Stimulated activated CD4-positive, alpha-beta T cell treated with anti-CD3 and anti-CD28 coated beads, Interleukin-12 subunit alpha, Interleukin-12 subunit beta, amount 100 ng/mL, for 48 hours (primary cell): Measurements from ENCODE around the gene PTDSS2.
"Not testable (repeated sequence)": the region's sequence is repeated elsewhere in the genome, so short reads cannot be mapped to it uniquely, and the experiment has no call there.

Experiments used
- DNase-seq, 3 donors: peaks; one replicate each; pipeline ENCODE4 v3.0.0-alpha.2; 2020; ENCODE audit warnings: low read depth in 2 of 3, low spot score in 1 of 3

Gene PTDSS2

GRCh38 chr11:468036-468435 is 18.0 kb downstream of the PTDSS2 start:
- DNase-seq = no peak

GRCh38 chr11:468493-468892 is 18.4 kb downstream of the PTDSS2 start:
- DNase-seq = no peak

GRCh38 chr11:469026-469683 is 19.1 kb downstream of the PTDSS2 start:
- not testable (repeated sequence) for DNase-seq

- DNase-seq = no peak
These were observed 19.8 kb downstream of the PTDSS2 start for GRCh38 chr11:469684-470560.

- no peak for DNase-seq
These were observed 21.5 kb downstream of the PTDSS2 start for GRCh38 chr11:471468-472145.

GRCh38 chr11:472272-472671 is 22.2 kb downstream of the PTDSS2 start:
- DNase-seq = no peak

- DNase-seq = no peak
These were observed 22.7 kb downstream of the PTDSS2 start for GRCh38 chr11:472816-473215.

- DNase-seq = no peak
These were observed 23.3 kb downstream of the PTDSS2 start for GRCh38 chr11:473415-473814.

GRCh38 chr11:473962-474785 is 24.1 kb downstream of the PTDSS2 start:
- no peak for DNase-seq

GRCh38 chr11:474914-475506 is 24.9 kb downstream of the PTDSS2 start:
- DNase-seq = no peak

- DNase-seq = no peak
These were observed 25.9 kb downstream of the PTDSS2 start for GRCh38 chr11:475941-476340.

- DNase-seq = no peak
These were observed 26.3 kb downstream of the PTDSS2 start for GRCh38 chr11:476416-476815.

GRCh38 chr11:477052-477715 is 27.1 kb downstream of the PTDSS2 start:
- DNase-seq = no peak

- DNase-seq = no peak
These were observed 29.2 kb downstream of the PTDSS2 start for GRCh38 chr11:479311-479710.

- DNase-seq = no peak
These were observed 34.5 kb downstream of the PTDSS2 start for GRCh38 chr11:484616-485015.

GRCh38 chr11:486189-486588 is 36.1 kb downstream of the PTDSS2 start:
- DNase-seq = no peak

- no peak for DNase-seq
These were observed 37.5 kb downstream of the PTDSS2 start for GRCh38 chr11:487571-488021.

- DNase-seq = no peak
These were observed 38.0 kb downstream of the PTDSS2 start for GRCh38 chr11:488062-488461.

- DNase-seq = no peak
These were observed 38.5 kb downstream of the PTDSS2 start for GRCh38 chr11:488579-488978.

- no peak for DNase-seq
These were observed 38.9 kb downstream of the PTDSS2 start for GRCh38 chr11:488992-489391.
